ENCODE measurements around the gene GPER1. TPM values are rescaled to one million over a fixed set of nuclear protein-coding genes. Genes with fewer than 3 reads are reported as not detected.

The GPER1 gene
- total and polyA plus RNA-seq, 2 experiments from 2014 or later = 0.89 TPM; not detected in 1

DNA sequence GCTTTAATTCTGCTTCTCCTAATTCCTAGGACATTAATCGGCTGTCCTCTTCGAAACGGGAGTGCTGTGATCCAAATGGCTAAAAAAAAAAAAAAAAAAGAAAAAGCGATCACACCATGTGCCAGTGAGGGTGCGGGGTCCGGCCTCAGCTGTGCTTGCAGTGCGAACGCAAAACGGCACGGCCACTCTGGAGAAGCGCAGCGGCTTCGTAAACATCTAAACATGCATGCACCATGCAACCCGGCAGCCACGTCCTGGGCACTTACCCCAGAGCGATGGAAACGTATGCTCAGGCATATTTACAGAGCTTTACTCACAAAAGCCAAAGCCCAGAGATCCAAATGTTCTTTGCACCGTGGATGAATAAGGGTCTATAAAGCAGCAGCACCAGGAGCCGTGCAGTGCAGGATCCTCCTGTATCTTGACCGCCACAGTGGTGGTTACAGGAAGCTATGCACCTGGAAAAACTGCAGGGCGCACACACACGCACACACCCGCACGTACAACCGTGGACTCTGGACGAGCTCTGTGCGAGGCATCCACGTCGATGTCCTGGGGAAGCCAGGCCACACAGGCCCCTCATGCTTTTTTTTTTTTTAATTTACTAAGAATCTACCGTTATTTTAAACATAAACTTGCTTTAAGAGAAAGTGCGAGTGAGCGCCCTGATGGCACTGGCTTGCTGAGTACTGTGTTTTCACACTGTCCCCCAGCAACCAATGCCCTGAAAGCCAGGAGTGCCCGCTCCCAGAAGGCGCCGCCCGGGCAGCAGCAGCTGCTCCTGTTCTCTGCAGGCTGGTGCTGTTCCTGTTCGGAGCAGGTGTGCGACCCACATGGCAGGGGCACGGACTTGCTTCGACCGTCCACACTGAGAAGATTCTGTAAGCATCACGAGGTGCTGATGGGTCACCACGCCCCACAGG lies 25.0 kb downstream of the GPER1 start (continued):
- TF ChIP-seq, protein P1, sequence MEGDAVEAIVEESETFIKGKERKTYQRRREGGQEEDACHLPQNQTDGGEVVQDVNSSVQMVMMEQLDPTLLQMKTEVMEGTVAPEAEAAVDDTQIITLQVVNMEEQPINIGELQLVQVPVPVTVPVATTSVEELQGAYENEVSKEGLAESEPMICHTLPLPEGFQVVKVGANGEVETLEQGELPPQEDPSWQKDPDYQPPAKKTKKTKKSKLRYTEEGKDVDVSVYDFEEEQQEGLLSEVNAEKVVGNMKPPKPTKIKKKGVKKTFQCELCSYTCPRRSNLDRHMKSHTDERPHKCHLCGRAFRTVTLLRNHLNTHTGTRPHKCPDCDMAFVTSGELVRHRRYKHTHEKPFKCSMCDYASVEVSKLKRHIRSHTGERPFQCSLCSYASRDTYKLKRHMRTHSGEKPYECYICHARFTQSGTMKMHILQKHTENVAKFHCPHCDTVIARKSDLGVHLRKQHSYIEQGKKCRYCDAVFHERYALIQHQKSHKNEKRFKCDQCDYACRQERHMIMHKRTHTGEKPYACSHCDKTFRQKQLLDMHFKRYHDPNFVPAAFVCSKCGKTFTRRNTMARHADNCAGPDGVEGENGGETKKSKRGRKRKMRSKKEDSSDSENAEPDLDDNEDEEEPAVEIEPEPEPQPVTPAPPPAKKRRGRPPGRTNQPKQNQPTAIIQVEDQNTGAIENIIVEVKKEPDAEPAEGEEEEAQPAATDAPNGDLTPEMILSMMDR (conservative IDR thresholded peaks at IDR 0.05; ENCODE audit: low read depth in 2 of 2) = no peak
- TF ChIP-seq, protein P2, sequence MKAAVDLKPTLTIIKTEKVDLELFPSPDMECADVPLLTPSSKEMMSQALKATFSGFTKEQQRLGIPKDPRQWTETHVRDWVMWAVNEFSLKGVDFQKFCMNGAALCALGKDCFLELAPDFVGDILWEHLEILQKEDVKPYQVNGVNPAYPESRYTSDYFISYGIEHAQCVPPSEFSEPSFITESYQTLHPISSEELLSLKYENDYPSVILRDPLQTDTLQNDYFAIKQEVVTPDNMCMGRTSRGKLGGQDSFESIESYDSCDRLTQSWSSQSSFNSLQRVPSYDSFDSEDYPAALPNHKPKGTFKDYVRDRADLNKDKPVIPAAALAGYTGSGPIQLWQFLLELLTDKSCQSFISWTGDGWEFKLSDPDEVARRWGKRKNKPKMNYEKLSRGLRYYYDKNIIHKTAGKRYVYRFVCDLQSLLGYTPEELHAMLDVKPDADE (IDR thresholded peaks at IDR 0.05) = no peak
- no peak for TF ChIP-seq NANOG (IDR thresholded peaks at IDR 0.05; ENCODE audit: borderline replicate concordance)
- no peak for TF ChIP-seq STAT1 (IDR thresholded peaks at IDR 0.05; ENCODE audit: unreplicated experiment)
- TF ChIP-seq, protein P3, sequence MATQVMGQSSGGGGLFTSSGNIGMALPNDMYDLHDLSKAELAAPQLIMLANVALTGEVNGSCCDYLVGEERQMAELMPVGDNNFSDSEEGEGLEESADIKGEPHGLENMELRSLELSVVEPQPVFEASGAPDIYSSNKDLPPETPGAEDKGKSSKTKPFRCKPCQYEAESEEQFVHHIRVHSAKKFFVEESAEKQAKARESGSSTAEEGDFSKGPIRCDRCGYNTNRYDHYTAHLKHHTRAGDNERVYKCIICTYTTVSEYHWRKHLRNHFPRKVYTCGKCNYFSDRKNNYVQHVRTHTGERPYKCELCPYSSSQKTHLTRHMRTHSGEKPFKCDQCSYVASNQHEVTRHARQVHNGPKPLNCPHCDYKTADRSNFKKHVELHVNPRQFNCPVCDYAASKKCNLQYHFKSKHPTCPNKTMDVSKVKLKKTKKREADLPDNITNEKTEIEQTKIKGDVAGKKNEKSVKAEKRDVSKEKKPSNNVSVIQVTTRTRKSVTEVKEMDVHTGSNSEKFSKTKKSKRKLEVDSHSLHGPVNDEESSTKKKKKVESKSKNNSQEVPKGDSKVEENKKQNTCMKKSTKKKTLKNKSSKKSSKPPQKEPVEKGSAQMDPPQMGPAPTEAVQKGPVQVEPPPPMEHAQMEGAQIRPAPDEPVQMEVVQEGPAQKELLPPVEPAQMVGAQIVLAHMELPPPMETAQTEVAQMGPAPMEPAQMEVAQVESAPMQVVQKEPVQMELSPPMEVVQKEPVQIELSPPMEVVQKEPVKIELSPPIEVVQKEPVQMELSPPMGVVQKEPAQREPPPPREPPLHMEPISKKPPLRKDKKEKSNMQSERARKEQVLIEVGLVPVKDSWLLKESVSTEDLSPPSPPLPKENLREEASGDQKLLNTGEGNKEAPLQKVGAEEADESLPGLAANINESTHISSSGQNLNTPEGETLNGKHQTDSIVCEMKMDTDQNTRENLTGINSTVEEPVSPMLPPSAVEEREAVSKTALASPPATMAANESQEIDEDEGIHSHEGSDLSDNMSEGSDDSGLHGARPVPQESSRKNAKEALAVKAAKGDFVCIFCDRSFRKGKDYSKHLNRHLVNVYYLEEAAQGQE (IDR thresholded peaks at IDR 0.05; ENCODE audit: unreplicated experiment) = no peak
- TF ChIP-seq CREB1 (CRISPR knock-in tag; IDR thresholded peaks at IDR 0.05; ENCODE audit: low read depth) = no peak
- no peak for TF ChIP-seq POLR2AphosphoS5 (IDR thresholded peaks at IDR 0.05; ENCODE audit: low read depth)
- TF ChIP-seq JUNB (IDR thresholded peaks at IDR 0.05; ENCODE audit: unreplicated experiment) = no peak

DNA sequence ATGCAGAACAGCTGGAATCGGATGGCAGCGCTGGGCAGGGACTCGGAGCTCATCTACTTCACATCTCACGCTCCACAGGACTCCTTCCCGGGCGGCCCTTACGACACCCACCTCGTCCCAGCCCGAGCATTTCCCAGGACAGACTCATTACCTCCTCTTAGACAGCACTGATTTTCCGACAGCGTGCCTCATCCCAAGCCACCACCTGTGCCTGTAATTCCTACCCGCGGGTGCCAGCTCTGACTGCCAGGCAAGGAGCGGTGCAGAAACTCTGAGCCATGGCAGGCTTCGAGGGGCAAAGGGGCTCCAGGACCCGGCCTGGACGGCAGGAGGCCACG lies 25.6 kb downstream of the GPER1 start:
- no peaks in the 10 kb centered on the region for H3K4me1 ChIP-seq (ENCODE audit: insufficient read depth)
- no peak for DNase-seq (ENCODE audit: low spot score)
- no peaks in the 10 kb centered on the region for H3K36me3 ChIP-seq (ENCODE audit: insufficient read depth)
- H3K27ac Mint-ChIP-seq = no peak overlapping the region
- peaks cover 56% of the 10 kb centered on the region for H3K79me2 ChIP-seq (replicated peaks; ENCODE audit: insufficient read depth)
- ATAC-seq = no peak
- H3K36me3 Mint-ChIP-seq (ENCODE audit: low read depth) = peaks cover 14% of the 10 kb centered on the region
- no peak overlapping the region for H3K27ac ChIP-seq (ENCODE audit: low read depth)
- no peaks in the 10 kb centered on the region for H3K9me2 ChIP-seq (ENCODE audit: insufficient read depth)
- H3F3A ChIP-seq (replicated peaks; ENCODE audit: low read depth) = no peaks in the 10 kb centered on the region
- no peak overlapping the region for H3K4me3 Mint-ChIP-seq
- H3K9me3 Mint-ChIP-seq = no peaks in the 10 kb centered on the region; the same call in 2 of the 3 replicates
- peaks cover 10% of the 10 kb centered on the region; the same call in 1 of the 2 replicates for H4K20me1 ChIP-seq (replicated peaks; ENCODE audit: insufficient read depth)
- H3K27me3 Mint-ChIP-seq (ENCODE audit: insufficient read depth, low read depth, poor library complexity) = peaks cover 13% of the 10 kb centered on the region
- H2AFZ ChIP-seq = no peak overlapping the region
- no peaks in the 10 kb centered on the region; the same call in 2 of the 3 replicates for H3K4me1 Mint-ChIP-seq
- H3K4me2 ChIP-seq = no peak overlapping the region
- no peaks in the 10 kb centered on the region for H3K27me3 ChIP-seq (ENCODE audit: insufficient read depth)
- no peak overlapping the region for H3K4me3 ChIP-seq
- TF ChIP-seq NANOG (IDR thresholded peaks at IDR 0.05; ENCODE audit: borderline replicate concordance) = no peak
- no peak for TF ChIP-seq EZH2phosphoT487 (IDR thresholded peaks at IDR 0.05; ENCODE audit: unreplicated experiment)
- TF ChIP-seq JUNB (IDR thresholded peaks at IDR 0.05; ENCODE audit: unreplicated experiment) = no peak
- no peak for TF ChIP-seq EZH2 (IDR thresholded peaks at IDR 0.05; ENCODE audit: low read depth, unreplicated experiment)
- TF ChIP-seq, protein P1 (conservative IDR thresholded peaks at IDR 0.05; ENCODE audit: low read depth in 2 of 2) = no peak
- TF ChIP-seq CREB1 (CRISPR knock-in tag; IDR thresholded peaks at IDR 0.05; ENCODE audit: low read depth) = no peak
